CD4-positive, alpha-beta T cell (primary cell): ENCODE measurements around the gene CHST3. TPM values are rescaled to one million over a fixed set of nuclear protein-coding genes. Genes with fewer than 3 reads are reported as not detected.

Experiments used
- ATAC-seq: fragments of 200-7000 bp; cut with Tn5 transposase; one replicate; pipeline ENCODE4 v1.10.0; 2022; ENCODE audit warnings: mild to moderate bottlenecking; ENCODE audit not compliant: poor library complexity
- CTCF ChIA-PET: fragments of 350-600 bp; sonication (Branson Sonifier 250); formaldehyde crosslinking; loops from one replicate; lab custom pipeline; 2021; ENCODE audit warnings: antibody characterized with exemption, inconsistent platforms; lab: Charles Lee
- POLR2A ChIA-PET: fragments of 350-600 bp; sonication (Branson Sonifier 250); formaldehyde crosslinking; loops from one replicate; lab custom pipeline; 2021; ENCODE audit warnings: antibody characterized with exemption, inconsistent platforms; lab: Charles Lee
- DNase-seq, 14 experiments: peaks; one replicate each; pipeline ENCODE4 v3.0.0-alpha.2; 2013 to 2020; ENCODE audit warnings: mixed read lengths in 2 of 14
- H3K27ac ChIP-seq, 2 donors: one replicate each; pipeline versions ENCODE4 v1.5.1 to v1.7.0; 2013; ENCODE audit warnings: low read length in 2 of 2, low read depth in 1 of 2, mild to moderate bottlenecking in 1 of 2
- H3K27me3 ChIP-seq, 2 experiments: 1 replicate in 1 of 2; 2 replicates in 1 of 2; pipeline versions ENCODE4 v1.6.1 to v1.7.0; 2013; ENCODE audit warnings: low read length in 2 of 2, control low read depth in 1 of 2, mild to moderate bottlenecking in 1 of 2, moderate library complexity in 1 of 2; ENCODE audit not compliant: insufficient read depth in 2 of 2, control insufficient read depth in 1 of 2
- H3K36me3 ChIP-seq: one replicate; pipeline ENCODE4 v1.6.1; 2013; ENCODE audit warnings: low read length, control low read depth; ENCODE audit not compliant: insufficient read depth
- H3K4me1 ChIP-seq: one replicate; pipeline ENCODE4 v1.6.1; 2013; ENCODE audit warnings: low read length, control low read depth; ENCODE audit not compliant: insufficient read depth
- H3K4me3 ChIP-seq: one replicate; pipeline ENCODE4 v1.5.1; 2013; ENCODE audit warnings: mild to moderate bottlenecking, low read length, moderate library complexity
- H3K9me3 ChIP-seq, 2 experiments: 1 replicate in 1 of 2; 2 replicates in 1 of 2; pipeline versions ENCODE4 v1.6.1 to v1.7.0; 2013; ENCODE audit warnings: low read length in 2 of 2, mild to moderate bottlenecking in 2 of 2, control low read depth in 1 of 2, moderate library complexity in 1 of 2; ENCODE audit not compliant: control insufficient read depth in 1 of 2, insufficient read depth in 1 of 2
- H3K27ac Mint-ChIP-seq: one replicate; pipeline ENCODE4 v1.8.0; 2020; ENCODE audit warnings: mixed read lengths
- H3K27me3 Mint-ChIP-seq: one replicate; pipeline ENCODE4 v1.8.0; 2021; ENCODE audit warnings: mixed read lengths
- H3K36me3 Mint-ChIP-seq: one replicate; pipeline ENCODE4 v1.8.0; 2021; ENCODE audit warnings: low read depth, mixed read lengths
- H3K4me1 Mint-ChIP-seq: one replicate; pipeline ENCODE4 v1.8.0; 2021; ENCODE audit warnings: low read depth, mixed read lengths
- H3K4me3 Mint-ChIP-seq: one replicate; pipeline ENCODE4 v1.8.0; 2020; ENCODE audit warnings: mild to moderate bottlenecking, mixed read lengths
- H3K9me3 Mint-ChIP-seq: one replicate; pipeline ENCODE4 v1.8.0; 2020; ENCODE audit warnings: mixed read lengths
- intact Hi-C, 2 experiments: fragments of 100-400 bp; cut with DNase I in 1 of 2; cut with micrococcal nuclease in 1 of 2; formaldehyde crosslinking; loops; one replicate each; pipeline versions ENCODE4 v1.15.1 to v1.9.0; 2023 to 2025; cut with DNase I, micrococcal nuclease
- total RNA-seq, 174 experiments: library from RNA in 2 of 174; stranded (reverse) in 2 of 174; gene quantifications; one replicate each; pipeline ENCODE4 v1.2.3 and lab custom pipeline; 2021 to 2026
- TF ChIP-seq, protein P1 (sequence below): fragments of 200-600 bp; IDR thresholded peaks from one replicate; pipeline ENCODE4 v1.8.0; 2022; ENCODE audit warnings: antibody characterized with exemption, mild to moderate bottlenecking

Gene CHST3
- total RNA-seq, 2 experiments from 2014 or later, result not detected

DNA sequence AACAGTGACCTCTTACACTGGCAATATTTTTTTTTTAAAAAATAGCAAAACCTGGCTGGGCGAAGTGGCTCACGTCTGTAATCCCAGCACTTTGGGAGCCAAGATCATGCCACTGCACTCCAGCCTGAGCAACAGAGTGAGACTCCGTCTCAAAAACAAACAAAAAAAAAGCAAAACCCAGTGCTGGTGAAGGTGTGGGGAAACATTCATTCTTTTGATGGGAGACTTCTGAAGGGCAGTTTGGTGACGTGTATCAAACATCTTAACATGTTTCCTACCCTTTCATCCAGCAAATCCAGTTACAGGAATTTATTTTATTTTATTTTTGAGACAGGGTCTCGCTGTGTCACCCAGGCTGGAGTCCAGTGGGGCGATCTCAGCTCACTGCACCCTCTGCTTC, 58.0 kb downstream of the CHST3 start:
- no peak overlapping the region for H3K4me3 ChIP-seq
- CTCF ChIA-PET, result no interaction called here

DNA sequence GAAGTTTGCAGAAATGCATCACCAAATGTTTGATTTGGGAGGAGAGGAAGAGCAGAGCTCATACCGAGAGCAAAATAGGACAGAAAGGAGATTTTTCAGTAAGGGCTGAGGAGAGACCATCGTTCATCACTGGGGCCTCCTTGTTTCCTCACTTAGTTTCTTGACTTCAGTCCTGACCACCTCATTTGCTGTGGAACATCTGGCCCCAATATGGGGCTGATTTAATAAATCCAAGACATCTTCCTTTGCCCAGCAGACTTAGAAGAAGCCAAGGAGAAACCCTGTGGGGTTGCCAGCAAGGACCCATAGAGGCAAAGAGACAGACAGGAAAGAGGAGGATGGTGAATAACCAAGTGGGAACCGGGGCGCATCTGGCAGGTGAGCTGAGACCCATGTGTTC, 60.4 kb downstream of the CHST3 start:
- H3K4me1 Mint-ChIP-seq, result no peaks in the 10 kb centered on the region
- no peak for ATAC-seq
- H3K9me3 Mint-ChIP-seq, result no peaks in the 10 kb centered on the region
- CTCF ChIA-PET, result no interaction called here
- no peak overlapping the region for H3K4me3 Mint-ChIP-seq
- no peak overlapping the region for H3K4me3 ChIP-seq
- H3K27ac ChIP-seq, result no peak overlapping the region
- peaks cover 5% of the 10 kb centered on the region for H3K4me1 ChIP-seq
- H3K36me3 ChIP-seq, result no peaks in the 10 kb centered on the region
- POLR2A ChIA-PET, result no interaction called here
- H3K27ac Mint-ChIP-seq, result no peak overlapping the region
- intact Hi-C loops, result no loop called here
- peaks cover 12% of the 10 kb centered on the region for H3K27me3 Mint-ChIP-seq
- H3K9me3 ChIP-seq, result no peaks in the 10 kb centered on the region
- no peak for DNase-seq
- H3K36me3 Mint-ChIP-seq, result no peaks in the 10 kb centered on the region
- peaks cover 0 to 3% of the 10 kb centered on the region in 2 experiments for H3K27me3 ChIP-seq
- TF ChIP-seq, protein P1, sequence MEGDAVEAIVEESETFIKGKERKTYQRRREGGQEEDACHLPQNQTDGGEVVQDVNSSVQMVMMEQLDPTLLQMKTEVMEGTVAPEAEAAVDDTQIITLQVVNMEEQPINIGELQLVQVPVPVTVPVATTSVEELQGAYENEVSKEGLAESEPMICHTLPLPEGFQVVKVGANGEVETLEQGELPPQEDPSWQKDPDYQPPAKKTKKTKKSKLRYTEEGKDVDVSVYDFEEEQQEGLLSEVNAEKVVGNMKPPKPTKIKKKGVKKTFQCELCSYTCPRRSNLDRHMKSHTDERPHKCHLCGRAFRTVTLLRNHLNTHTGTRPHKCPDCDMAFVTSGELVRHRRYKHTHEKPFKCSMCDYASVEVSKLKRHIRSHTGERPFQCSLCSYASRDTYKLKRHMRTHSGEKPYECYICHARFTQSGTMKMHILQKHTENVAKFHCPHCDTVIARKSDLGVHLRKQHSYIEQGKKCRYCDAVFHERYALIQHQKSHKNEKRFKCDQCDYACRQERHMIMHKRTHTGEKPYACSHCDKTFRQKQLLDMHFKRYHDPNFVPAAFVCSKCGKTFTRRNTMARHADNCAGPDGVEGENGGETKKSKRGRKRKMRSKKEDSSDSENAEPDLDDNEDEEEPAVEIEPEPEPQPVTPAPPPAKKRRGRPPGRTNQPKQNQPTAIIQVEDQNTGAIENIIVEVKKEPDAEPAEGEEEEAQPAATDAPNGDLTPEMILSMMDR, result no peak

More for the DNA sequence above, 58.0 kb downstream of the CHST3 start:
- Histone ChIP-seq H3K4me1 (peaks cover 5% of the 10 kb centered on the region), H3K27me3 (peaks cover 0 to 3% of the 10 kb centered on the region in 2 experiments), H3K36me3 (no peaks in the 10 kb centered on the region), H3K9me3 (no peaks in the 10 kb centered on the region), H3K27ac (no peak overlapping the region)
- TF ChIP-seq, protein P1, result no peak
- H3K4me1 Mint-ChIP-seq, result no peaks in the 10 kb centered on the region
- H3K27me3 Mint-ChIP-seq, result peaks cover under 1% of the 10 kb centered on the region
- intact Hi-C loops, result no loop called here
- H3K4me3 Mint-ChIP-seq, result no peak overlapping the region
- POLR2A ChIA-PET, result no interaction called here
- no peak for DNase-seq
- H3K36me3 Mint-ChIP-seq, result no peaks in the 10 kb centered on the region
- ATAC-seq, result no peak
- H3K27ac Mint-ChIP-seq, result no peak overlapping the region
- no peaks in the 10 kb centered on the region for H3K9me3 Mint-ChIP-seq

DNA sequence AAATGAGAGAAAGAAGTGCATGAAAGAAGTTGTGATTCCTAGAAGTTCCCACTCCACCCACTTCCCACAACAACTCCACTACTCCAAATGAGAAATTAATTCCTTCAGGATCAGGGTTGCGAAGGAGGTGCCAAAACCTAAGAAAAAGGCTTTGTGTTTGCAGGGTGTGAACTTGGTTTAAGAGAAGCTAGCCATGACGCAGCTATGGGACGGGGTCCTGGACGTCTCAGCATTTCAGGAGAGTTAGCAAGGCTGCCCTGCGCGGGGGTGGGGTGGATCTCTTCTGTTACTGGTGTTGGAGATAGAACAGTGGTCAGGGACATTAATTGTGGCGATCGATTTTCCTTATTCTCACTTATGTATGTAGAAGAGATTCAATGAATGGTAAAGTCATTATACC, 61.2 kb downstream of the CHST3 start:
- H3K27ac Mint-ChIP-seq, result no peak overlapping the region
- ATAC-seq, result no peak

More for the DNA sequence above, 61.2 kb downstream of the CHST3 start:
- ChIA-PET CTCF (interaction anchor here (0.5 kb wide), 1 partner anchor 172 kb away, joined by 3 read pairs; no protein-coding TSS in a partner anchor), POLR2A (no interaction called here)
- Mint-ChIP-seq H3K4me1 (no peaks in the 10 kb centered on the region), H3K4me3 (no peak overlapping the region), H3K36me3 (no peaks in the 10 kb centered on the region), H3K9me3 (no peaks in the 10 kb centered on the region), H3K27me3 (peaks cover 12% of the 10 kb centered on the region)
- intact Hi-C loops, result no loop called here
- no peaks in the 10 kb centered on the region for H3K9me3 ChIP-seq
- DNase-seq, result no peak
- H3K27ac ChIP-seq, result no peak overlapping the region
- H3K4me3 ChIP-seq, result no peak overlapping the region
- peaks cover 0 to 3% of the 10 kb centered on the region in 2 experiments for H3K27me3 ChIP-seq
- TF ChIP-seq, protein P1, result no peak
- no peaks in the 10 kb centered on the region for H3K36me3 ChIP-seq
- peaks cover 5% of the 10 kb centered on the region for H3K4me1 ChIP-seq
